Measurements from ENCODE around the gene ALKBH5. TPM values are rescaled to one million over a fixed set of nuclear protein-coding genes. Genes with fewer than 3 reads are reported as not detected.
A peak's percentile ranks its signal among the peaks of the same experiment; 100 is the strongest.

Gene ALKBH5
- polyA plus RNA-seq, 1 donor from 2014 or later = 55.0 TPM

DNA sequence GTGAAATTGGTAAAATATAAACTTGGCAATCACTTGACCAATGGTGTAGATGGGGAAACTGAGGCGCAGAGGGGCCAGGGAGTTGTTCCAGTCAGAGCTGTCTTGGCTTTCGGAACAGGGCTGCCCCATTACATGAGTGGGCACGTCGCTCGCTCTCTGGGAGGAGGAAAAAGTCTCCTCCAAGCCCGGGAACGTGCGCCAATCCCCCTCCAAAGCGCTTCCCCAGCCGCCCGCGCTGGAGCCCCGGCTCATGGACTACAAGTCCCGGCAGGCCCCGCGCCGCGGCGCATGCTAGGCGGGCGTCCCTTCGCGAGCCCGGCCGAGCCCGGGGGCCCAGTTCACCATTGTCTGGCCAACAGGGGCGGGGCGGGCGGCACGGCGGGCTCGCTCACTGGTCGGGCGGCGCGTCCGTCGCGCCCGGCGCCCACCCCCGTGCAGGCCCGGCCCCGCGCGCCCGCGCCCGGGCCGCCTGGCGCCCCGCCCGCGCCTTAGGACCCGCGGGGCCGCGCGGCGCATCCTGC is 41.6 kb downstream of the ALKBH5 start, which contains the start of gene LLGL1:
LLGL1 (plus strand) TSS at position 515 of the 521 bp plus-strand sequence. CDS start 48 bp downstream, outside the sequence.
- no peaks in the 10 kb centered on the region for H3K9me3 ChIP-seq (ENCODE audit: low read length)
- H3K4me3 ChIP-seq (ENCODE audit: low read length) = peak within 1 kb of the TSS; percentile 88
- H3K9ac ChIP-seq (ENCODE audit: low read length) = peak within 1 kb of the TSS; percentile 81
- no peaks in the 10 kb centered on the region for H4K20me1 ChIP-seq (ENCODE audit: insufficient read depth)
- no peaks in the 10 kb centered on the region for H3K36me3 ChIP-seq (ENCODE audit: insufficient read depth, low read length)
- peak within 1 kb of the TSS; percentile 99 for H3K4me2 ChIP-seq (ENCODE audit: low read length)
- H3K9me2 ChIP-seq (ENCODE audit: insufficient read depth, low read length) = no peaks in the 10 kb centered on the region
- H3K27me3 ChIP-seq (ENCODE audit: insufficient read depth, low read depth, low read length) = no peaks in the 10 kb centered on the region
- peaks cover 3% of the 10 kb centered on the region for H3F3A ChIP-seq (ENCODE audit: insufficient read depth, low read length, poor library complexity, severe bottlenecking)
- H2AFZ ChIP-seq (ENCODE audit: low read depth, low read length) = peak within 1 kb of the TSS; percentile 49
- peak within 1 kb of the TSS; percentile 24 for H3K27ac ChIP-seq (ENCODE audit: low read length)
- H3K79me2 ChIP-seq (replicated peaks; ENCODE audit: insufficient read depth, low read length) = peaks cover 42% of the 10 kb centered on the region
- TF ChIP-seq TAF1 (IDR thresholded peaks at IDR 0.05; ENCODE audit: low read depth) (no peak), POLR2AphosphoS5 (IDR thresholded peaks at IDR 0.05) (no peak), MXI1 (conservative IDR thresholded peaks at IDR 0.05; ENCODE audit: poor library complexity, severe bottlenecking) (peak; percentile 53), RAD21 (conservative IDR thresholded peaks at IDR 0.05) (no peak), EP300 (conservative IDR thresholded peaks at IDR 0.05; ENCODE audit: poor library complexity, severe bottlenecking) (no peak)
- TF ChIP-seq, protein P1, sequence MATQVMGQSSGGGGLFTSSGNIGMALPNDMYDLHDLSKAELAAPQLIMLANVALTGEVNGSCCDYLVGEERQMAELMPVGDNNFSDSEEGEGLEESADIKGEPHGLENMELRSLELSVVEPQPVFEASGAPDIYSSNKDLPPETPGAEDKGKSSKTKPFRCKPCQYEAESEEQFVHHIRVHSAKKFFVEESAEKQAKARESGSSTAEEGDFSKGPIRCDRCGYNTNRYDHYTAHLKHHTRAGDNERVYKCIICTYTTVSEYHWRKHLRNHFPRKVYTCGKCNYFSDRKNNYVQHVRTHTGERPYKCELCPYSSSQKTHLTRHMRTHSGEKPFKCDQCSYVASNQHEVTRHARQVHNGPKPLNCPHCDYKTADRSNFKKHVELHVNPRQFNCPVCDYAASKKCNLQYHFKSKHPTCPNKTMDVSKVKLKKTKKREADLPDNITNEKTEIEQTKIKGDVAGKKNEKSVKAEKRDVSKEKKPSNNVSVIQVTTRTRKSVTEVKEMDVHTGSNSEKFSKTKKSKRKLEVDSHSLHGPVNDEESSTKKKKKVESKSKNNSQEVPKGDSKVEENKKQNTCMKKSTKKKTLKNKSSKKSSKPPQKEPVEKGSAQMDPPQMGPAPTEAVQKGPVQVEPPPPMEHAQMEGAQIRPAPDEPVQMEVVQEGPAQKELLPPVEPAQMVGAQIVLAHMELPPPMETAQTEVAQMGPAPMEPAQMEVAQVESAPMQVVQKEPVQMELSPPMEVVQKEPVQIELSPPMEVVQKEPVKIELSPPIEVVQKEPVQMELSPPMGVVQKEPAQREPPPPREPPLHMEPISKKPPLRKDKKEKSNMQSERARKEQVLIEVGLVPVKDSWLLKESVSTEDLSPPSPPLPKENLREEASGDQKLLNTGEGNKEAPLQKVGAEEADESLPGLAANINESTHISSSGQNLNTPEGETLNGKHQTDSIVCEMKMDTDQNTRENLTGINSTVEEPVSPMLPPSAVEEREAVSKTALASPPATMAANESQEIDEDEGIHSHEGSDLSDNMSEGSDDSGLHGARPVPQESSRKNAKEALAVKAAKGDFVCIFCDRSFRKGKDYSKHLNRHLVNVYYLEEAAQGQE (IDR thresholded peaks at IDR 0.05; ENCODE audit: borderline replicate concordance) = no peak
- TF ChIP-seq, protein P2, sequence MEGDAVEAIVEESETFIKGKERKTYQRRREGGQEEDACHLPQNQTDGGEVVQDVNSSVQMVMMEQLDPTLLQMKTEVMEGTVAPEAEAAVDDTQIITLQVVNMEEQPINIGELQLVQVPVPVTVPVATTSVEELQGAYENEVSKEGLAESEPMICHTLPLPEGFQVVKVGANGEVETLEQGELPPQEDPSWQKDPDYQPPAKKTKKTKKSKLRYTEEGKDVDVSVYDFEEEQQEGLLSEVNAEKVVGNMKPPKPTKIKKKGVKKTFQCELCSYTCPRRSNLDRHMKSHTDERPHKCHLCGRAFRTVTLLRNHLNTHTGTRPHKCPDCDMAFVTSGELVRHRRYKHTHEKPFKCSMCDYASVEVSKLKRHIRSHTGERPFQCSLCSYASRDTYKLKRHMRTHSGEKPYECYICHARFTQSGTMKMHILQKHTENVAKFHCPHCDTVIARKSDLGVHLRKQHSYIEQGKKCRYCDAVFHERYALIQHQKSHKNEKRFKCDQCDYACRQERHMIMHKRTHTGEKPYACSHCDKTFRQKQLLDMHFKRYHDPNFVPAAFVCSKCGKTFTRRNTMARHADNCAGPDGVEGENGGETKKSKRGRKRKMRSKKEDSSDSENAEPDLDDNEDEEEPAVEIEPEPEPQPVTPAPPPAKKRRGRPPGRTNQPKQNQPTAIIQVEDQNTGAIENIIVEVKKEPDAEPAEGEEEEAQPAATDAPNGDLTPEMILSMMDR (IDR thresholded peaks at IDR 0.05; ENCODE audit: poor library complexity, severe bottlenecking) = no peak

DNA sequence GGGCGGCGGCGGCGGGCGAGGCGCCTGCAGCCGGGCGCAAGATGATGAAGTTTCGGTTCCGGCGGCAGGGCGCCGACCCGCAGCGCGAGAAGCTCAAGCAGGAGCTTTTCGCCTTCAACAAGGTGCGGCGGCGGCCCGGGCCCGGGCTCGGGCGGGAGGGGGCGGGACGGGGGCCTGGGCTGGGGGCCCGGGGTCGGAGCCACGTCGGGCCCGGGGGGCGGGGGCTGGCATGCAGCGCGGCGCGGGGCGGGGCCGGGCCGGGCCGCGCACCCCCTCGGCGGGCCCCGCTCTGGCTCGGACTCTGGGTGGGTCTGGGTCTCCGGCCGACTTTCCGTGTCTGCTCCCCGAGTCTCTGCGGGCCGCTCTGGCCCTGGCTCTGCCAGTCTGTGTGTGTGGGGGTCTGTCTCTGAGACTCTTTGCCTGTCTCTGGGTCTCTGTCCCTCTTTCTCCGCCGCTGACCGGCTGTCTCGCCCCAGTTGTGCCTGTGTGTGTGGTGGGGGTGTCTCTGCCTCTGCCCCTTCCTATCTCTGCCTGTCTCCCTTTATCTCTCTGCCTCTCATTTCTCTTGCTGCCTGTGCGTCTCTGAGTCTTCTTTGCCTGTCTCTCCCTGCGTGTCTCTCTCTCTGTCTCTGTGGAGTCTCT is 42.1 kb downstream of the ALKBH5 start:
- peak overlapping the region; percentile 99 for H3K4me2 ChIP-seq (ENCODE audit: low read length)
- H3F3A ChIP-seq (ENCODE audit: insufficient read depth, low read length, poor library complexity, severe bottlenecking) = peaks cover 3% of the 10 kb centered on the region
- peaks cover 47% of the 10 kb centered on the region for H3K79me2 ChIP-seq (replicated peaks; ENCODE audit: insufficient read depth, low read length)
- H3K9me2 ChIP-seq (ENCODE audit: insufficient read depth, low read length) = no peaks in the 10 kb centered on the region
- peak overlapping the region; percentile 24 for H3K27ac ChIP-seq (ENCODE audit: low read length)
- peak overlapping the region; percentile 81 for H3K9ac ChIP-seq (ENCODE audit: low read length)
- no peaks in the 10 kb centered on the region for H3K9me3 ChIP-seq (ENCODE audit: low read length)
- H2AFZ ChIP-seq (ENCODE audit: low read depth, low read length) = peak overlapping the region; percentile 49
- TF ChIP-seq EP300 (conservative IDR thresholded peaks at IDR 0.05; ENCODE audit: poor library complexity, severe bottlenecking) = no peak
- TF ChIP-seq SMC3 (conservative IDR thresholded peaks at IDR 0.05; ENCODE audit: poor library complexity) = no peak
- no peak for TF ChIP-seq MXI1 (conservative IDR thresholded peaks at IDR 0.05; ENCODE audit: poor library complexity, severe bottlenecking)
- TF ChIP-seq, protein P2 (IDR thresholded peaks at IDR 0.05; ENCODE audit: poor library complexity, severe bottlenecking) = no peak
- no peak for TF ChIP-seq EZH2 (IDR thresholded peaks at IDR 0.05; ENCODE audit: borderline replicate concordance, insufficient read depth, low read length, poor library complexity, severe bottlenecking)
- no peaks in the 10 kb centered on the region for H4K20me1 ChIP-seq (ENCODE audit: insufficient read depth)
- H3K4me3 ChIP-seq (ENCODE audit: low read length) = peak overlapping the region; percentile 88
- no peaks in the 10 kb centered on the region for H3K27me3 ChIP-seq (ENCODE audit: insufficient read depth, low read depth, low read length)
- no peaks in the 10 kb centered on the region for H3K36me3 ChIP-seq (ENCODE audit: insufficient read depth, low read length)

All from neural cell (in vitro differentiated cells).